Neuronal stem cell (in vitro differentiated cells): ENCODE data around the gene PLEKHJ1.

ENCODE experiments used
- DNase-seq: peaks from one replicate; pipeline ENCODE4 v3.0.0-alpha.2; 2013; ENCODE audit warnings: low spot score
- H2AFZ ChIP-seq: one replicate; pipeline ENCODE4 v1.6.1; 2013; ENCODE audit warnings: mild to moderate bottlenecking, low read length, inconsistent platforms
- H2AK5ac ChIP-seq: 2 replicates; pipeline ENCODE4 v1.6.1; 2013; ENCODE audit warnings: low read depth, mild to moderate bottlenecking, inconsistent platforms, low read length, moderate library complexity, mixed read lengths
- H2BK120ac ChIP-seq: 2 replicates; pipeline ENCODE4 v1.6.1; 2013; ENCODE audit warnings: low read depth, mild to moderate bottlenecking, inconsistent platforms, low read length, moderate library complexity, mixed read lengths
- H2BK12ac ChIP-seq: one replicate; pipeline ENCODE4 v1.6.1; 2013; ENCODE audit warnings: low read length, inconsistent platforms
- H2BK15ac ChIP-seq: 2 replicates; pipeline ENCODE4 v1.6.1; 2013; ENCODE audit warnings: mild to moderate bottlenecking, low read length, inconsistent platforms, mixed read lengths
- H2BK5ac ChIP-seq: one replicate; pipeline ENCODE4 v1.6.1; 2013; ENCODE audit warnings: inconsistent platforms, mild to moderate bottlenecking, low read length, moderate library complexity
- H3K14ac ChIP-seq: one replicate; pipeline ENCODE4 v1.6.1; 2013; ENCODE audit warnings: low read length, inconsistent platforms
- H3K18ac ChIP-seq: 2 replicates; pipeline ENCODE4 v1.6.1; 2013; ENCODE audit warnings: low read length, inconsistent platforms
- H3K23ac ChIP-seq: 2 replicates; pipeline ENCODE4 v1.6.1; 2013; ENCODE audit warnings: low read depth, mild to moderate bottlenecking, mixed read lengths, low read length, inconsistent platforms; ENCODE audit not compliant: poor library complexity
- H3K27ac ChIP-seq: replicated peaks from 3 replicates; pipeline ENCODE4 v1.5.1; 2013; ENCODE audit warnings: low read length, inconsistent platforms
- H3K27me3 ChIP-seq, 3 experiments: 2 replicates each; pipeline ENCODE4 v1.6.1; 2013; ENCODE audit warnings: low read length in 3 of 3, mild to moderate bottlenecking in 2 of 3, inconsistent platforms in 1 of 3, low read depth in 1 of 3, mixed read lengths in 1 of 3, moderate library complexity in 1 of 3; ENCODE audit not compliant: control insufficient read depth in 3 of 3, insufficient read depth in 3 of 3
- H3K36me3 ChIP-seq, 2 donors: replicated peaks in 1 of 2; 2 replicates each; pipeline ENCODE4 v1.6.1; 2013; ENCODE audit warnings: low read length in 2 of 2; ENCODE audit not compliant: control insufficient read depth in 2 of 2, insufficient read depth in 2 of 2
- H3K4ac ChIP-seq: 2 replicates; pipeline ENCODE4 v1.6.1; 2013; ENCODE audit warnings: inconsistent platforms, mild to moderate bottlenecking, low read length, moderate library complexity
- H3K4me1 ChIP-seq, 2 donors: 1 replicate in 1 of 2; 2 replicates in 1 of 2; pipeline ENCODE4 v1.6.1; 2013; ENCODE audit warnings: low read length in 2 of 2, low read depth in 1 of 2; ENCODE audit not compliant: control insufficient read depth in 2 of 2, insufficient read depth in 1 of 2
- H3K4me2 ChIP-seq: one replicate; pipeline ENCODE4 v1.6.1; 2013; ENCODE audit warnings: mild to moderate bottlenecking, low read length, inconsistent platforms; ENCODE audit not compliant: insufficient read depth, poor library complexity, severe bottlenecking
- H3K4me3 ChIP-seq, 2 donors: 2 replicates each; pipeline ENCODE4 v1.5.1; 2013; ENCODE audit warnings: low read length in 2 of 2, mild to moderate bottlenecking in 2 of 2, inconsistent platforms in 1 of 2, moderate library complexity in 1 of 2
- H3K79me1 ChIP-seq: one replicate; pipeline ENCODE4 v1.6.1; 2013; ENCODE audit warnings: low read depth, mild to moderate bottlenecking, inconsistent platforms, low read length, moderate library complexity
- H3K9ac ChIP-seq: one replicate; pipeline ENCODE4 v1.6.1; 2013; ENCODE audit warnings: mild to moderate bottlenecking, low read depth, low read length, inconsistent platforms; ENCODE audit not compliant: poor library complexity
- H3K9me3 ChIP-seq, 2 donors: replicated peaks in 1 of 2; 2 replicates each; pipeline versions ENCODE3 to v1.6.1; 2013; ENCODE audit warnings: low read length in 2 of 2, mild to moderate bottlenecking in 2 of 2, inconsistent platforms in 1 of 2, low read depth in 1 of 2, mixed read lengths in 1 of 2, moderate library complexity in 1 of 2; ENCODE audit not compliant: control insufficient read depth in 2 of 2, insufficient read depth in 1 of 2
- H4K8ac ChIP-seq: one replicate; pipeline ENCODE4 v1.6.1; 2013; ENCODE audit warnings: low read depth, mild to moderate bottlenecking, inconsistent platforms, low read length, moderate library complexity
- H4K91ac ChIP-seq: one replicate; pipeline ENCODE4 v1.6.1; 2013; ENCODE audit warnings: low read length, low read depth, mild to moderate bottlenecking, inconsistent platforms; ENCODE audit not compliant: poor library complexity
- WGBS, 2 donors: extraction: QIAGEN DNeasy Blood & Tissue Kit; methylation state at CpG; one replicate each; pipeline ENCODE4 v1.1.7; 2013; ENCODE audit warnings: missing lambda C conversion rate in 2 of 2, mixed read lengths in 1 of 2; ENCODE audit not compliant: insufficient read length in 2 of 2, insufficient replicate concordance in 1 of 2; ENCODE audit errors: extremely low coverage in 2 of 2; 5-methylcytosine and 5-hydroxymethylcytosine counted together

PLEKHJ1 gene

GRCh38 chr19:2255982-2256685 is 20.0 kb upstream of the PLEKHJ1 start, which contains the start of gene JSRP1:
Gene JSRP1 (minus strand): TSS chr19:2256417. CDS start chr19:2255314, 1,103 bp downstream.
- Histone ChIP-seq H3K36me3 (no peaks in the 10 kb centered on the region), H2BK120ac (no peak within 1 kb of the TSS), H3K9me3 (peaks cover 0 to 6% of the 10 kb centered on the region in 2 donors), H3K4me2 (no peak within 1 kb of the TSS), H3K14ac (peak within 1 kb of the TSS; percentile 56), H2BK15ac (peak within 1 kb of the TSS; percentile 85), H3K79me1 (no peaks in the 10 kb centered on the region), H4K8ac (no peak within 1 kb of the TSS), H3K4ac (peak within 1 kb of the TSS; percentile 76), H3K27ac (no peak within 1 kb of the TSS), H2BK12ac (peak within 1 kb of the TSS; percentile 73), H3K4me3 (no peak within 1 kb of the TSS), H3K9ac (peak within 1 kb of the TSS; percentile 60), H3K18ac (peak within 1 kb of the TSS; percentile 48), H4K91ac (peak within 1 kb of the TSS; percentile 64), H3K27me3 (peaks cover 2 to 24% (median 3%) of the 10 kb centered on the region in 3 experiments), H2BK5ac (no peak within 1 kb of the TSS), H2AFZ (no peak within 1 kb of the TSS), H3K4me1 (peaks cover 0 to 12% of the 10 kb centered on the region in 2 donors), H2AK5ac (peak within 1 kb of the TSS; percentile 99), H3K23ac (no peak within 1 kb of the TSS)
- DNase-seq = no peak
- no CpG with 5 or more reads among the region's 24 CpGs for WGBS, 2 donors

GRCh38 chr19:2255112-2255845 is 19.1 kb upstream of the PLEKHJ1 start:
- Histone ChIP-seq H3K14ac (peak overlapping the region; percentile 56), H3K36me3 (peaks cover 0 to 4% of the 10 kb centered on the region in 2 donors), H3K9ac (peak overlapping the region; percentile 60), H2BK12ac (peak overlapping the region; percentile 73), H3K23ac (no peak overlapping the region), H3K27ac (no peak overlapping the region), H2BK15ac (peak overlapping the region; percentile 85), H3K9me3 (peaks cover 0 to 6% of the 10 kb centered on the region in 2 donors), H3K18ac (peak overlapping the region; percentile 48), H4K91ac (no peak overlapping the region), H4K8ac (no peak overlapping the region), H3K27me3 (peaks cover 2 to 24% (median 3%) of the 10 kb centered on the region in 3 experiments), H2BK5ac (no peak overlapping the region), H2AFZ (no peak overlapping the region), H3K4me2 (no peak overlapping the region), H3K79me1 (no peaks in the 10 kb centered on the region), H2BK120ac (no peak overlapping the region), H3K4me3 (no peak overlapping the region), H2AK5ac (peak overlapping the region; percentile 99), H3K4me1 (peaks cover 0 to 12% of the 10 kb centered on the region in 2 donors), H3K4ac (peak overlapping the region; percentile 76)
- WGBS, 2 donors = no CpG with 5 or more reads among the region's 16 CpGs
- no peak for DNase-seq

DNA sequence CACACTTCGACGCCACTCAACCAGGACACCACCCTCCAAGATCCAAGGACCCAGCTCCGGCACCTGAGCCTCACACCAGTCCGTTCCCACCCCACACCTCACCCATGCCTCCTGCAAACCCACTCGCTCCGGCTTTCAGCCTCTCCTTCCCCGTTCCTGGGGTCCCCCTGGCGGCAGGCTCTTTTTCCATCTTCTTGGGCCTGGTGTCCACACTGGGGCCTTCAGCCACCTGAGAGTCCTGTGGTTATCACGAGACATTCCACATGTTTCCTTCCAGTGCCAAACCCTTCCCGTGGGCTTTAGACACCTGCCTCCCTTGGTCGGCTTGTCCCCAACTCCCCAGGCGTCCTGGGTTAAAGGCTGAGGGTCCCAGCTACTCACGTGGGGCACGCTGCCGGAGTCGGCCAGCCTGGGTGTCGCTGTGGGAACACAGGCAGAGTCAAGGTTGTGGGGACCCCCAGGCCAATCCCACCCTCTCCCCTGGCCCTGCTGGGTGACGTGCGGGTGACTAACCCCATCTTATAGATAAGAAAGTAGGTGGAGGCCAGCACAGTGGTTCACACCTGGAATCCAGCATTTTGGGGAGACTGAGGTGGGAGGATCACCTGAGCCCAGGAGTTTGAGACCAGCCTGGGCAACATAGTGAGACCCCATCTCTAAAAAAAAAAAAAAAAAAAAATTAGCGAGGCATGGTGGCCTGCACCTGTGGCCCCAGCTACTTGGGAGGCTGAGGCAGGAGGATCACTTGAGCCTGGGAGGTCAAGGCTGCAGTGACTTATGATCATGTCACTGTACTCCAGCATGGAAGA is 18.1 kb upstream of the PLEKHJ1 start:
- Histone ChIP-seq H2BK12ac (no peak overlapping the region), H3K4me3 (peak overlapping the region in 1 of 2 donors; percentile 66), H3K4me1 (peaks cover 0 to 12% of the 10 kb centered on the region in 2 donors), H2BK5ac (peak overlapping the region; percentile 87), H2AFZ (no peak overlapping the region), H3K9me3 (peaks cover 0 to 6% of the 10 kb centered on the region in 2 donors), H3K36me3 (peaks cover 0 to 14% of the 10 kb centered on the region in 2 donors), H2BK120ac (no peak overlapping the region), H3K14ac (no peak overlapping the region), H2BK15ac (peak overlapping the region; percentile 20), H3K27me3 (peaks cover 2 to 24% (median 3%) of the 10 kb centered on the region in 3 experiments), H3K4ac (no peak overlapping the region), H2AK5ac (peak overlapping the region; percentile 58), H3K4me2 (peak overlapping the region; percentile 97), H3K9ac (peak overlapping the region; percentile 78), H3K18ac (peak overlapping the region; percentile 95), H4K8ac (no peak overlapping the region), H3K23ac (no peak overlapping the region), H4K91ac (no peak overlapping the region), H3K27ac (no peak overlapping the region), H3K79me1 (no peaks in the 10 kb centered on the region)
- WGBS, 2 donors = no CpG with 5 or more reads among the region's 20 CpGs
- DNase-seq = peak; percentile 67
